HepG2 (cell line): ENCODE results near the gene OSBPL10. TPM values are rescaled to one million over a fixed set of nuclear protein-coding genes. Genes with fewer than 3 reads are reported as not detected.
A peak's percentile ranks its signal among the peaks of the same experiment; 100 is the strongest.

ENCODE experiments used
- AHDC1 ChIP-seq: sonication (generic); formaldehyde crosslinking; IDR thresholded peaks from 2 replicates; pipeline ENCODE4 v1.5.1; 2020; ENCODE audit warnings: mild to moderate bottlenecking, missing genetic modification reagents, borderline replicate concordance
- KLF9 ChIP-seq: IDR thresholded peaks from 2 replicates; pipeline ENCODE4 v1.6.1; 2016; ENCODE audit warnings: low read depth
- MAZ ChIP-seq, 2 experiments: sonication (generic) in 1 of 2; formaldehyde crosslinking in 1 of 2; IDR thresholded peaks; 2 replicates each; pipeline versions ENCODE4 v1.5.0 to v1.6.1; 2012 to 2020; ENCODE audit warnings: low read depth in 2 of 2, mild to moderate bottlenecking in 2 of 2, borderline replicate concordance in 1 of 2, improper control_type of control experiment in 1 of 2, low read length in 1 of 2, missing genetic modification reagents in 1 of 2, moderate library complexity in 1 of 2
- POLR2A ChIP-seq, 2 experiments: IDR thresholded peaks; 2 replicates each; pipeline ENCODE4 v1.6.1; 2011; ENCODE audit warnings: low read depth in 2 of 2, low read length in 2 of 2, mild to moderate bottlenecking in 1 of 2, moderate library complexity in 1 of 2; ENCODE audit not compliant: insufficient read depth in 1 of 2
- TBL1XR1 ChIP-seq: fragments of 150-350 bp; IDR thresholded peaks from 2 replicates; pipeline ENCODE4 v1.6.1; 2014; ENCODE audit warnings: borderline replicate concordance, low read length; ENCODE audit not compliant: partially characterized antibody
- TBX2 ChIP-seq: sonication (generic); formaldehyde crosslinking; IDR thresholded peaks from 2 replicates; pipeline ENCODE4 v1.5.0; 2020; ENCODE audit warnings: missing genetic modification reagents, mild to moderate bottlenecking, borderline replicate concordance
- TCF7L2 ChIP-seq: IDR thresholded peaks from 2 replicates; pipeline ENCODE4 v1.6.1; 2011; ENCODE audit warnings: mild to moderate bottlenecking, low read depth, low read length, moderate library complexity
- U2AF1 ChIP-seq: fragments of 200-400 bp; formaldehyde crosslinking; optimal IDR thresholded peaks from 2 replicates; pipeline ENCODE3; 2017; ENCODE audit warnings: mild to moderate bottlenecking, low read depth, low read length
- ZNF136 ChIP-seq: sonication (generic); formaldehyde crosslinking; IDR thresholded peaks from 2 replicates; pipeline ENCODE4 v1.8.1; 2022; ENCODE audit warnings: low read depth, mild to moderate bottlenecking, moderate library complexity, missing genetic modification reagents
- ZNF260 ChIP-seq: sonication (generic); formaldehyde crosslinking; IDR thresholded peaks from 2 replicates; pipeline ENCODE4 v1.4.0; 2020; ENCODE audit warnings: missing genetic modification reagents, low read depth, mild to moderate bottlenecking, borderline replicate concordance
- ZNF337 ChIP-seq: sonication (generic); formaldehyde crosslinking; IDR thresholded peaks from 2 replicates; pipeline ENCODE4 v1.5.1; 2020; ENCODE audit warnings: missing genetic modification reagents, low read depth, mild to moderate bottlenecking, borderline replicate concordance
- ZNF34 ChIP-seq: sonication (generic); formaldehyde crosslinking; IDR thresholded peaks from 2 replicates; pipeline ENCODE4 v1.4.0; 2020; ENCODE audit warnings: mild to moderate bottlenecking, missing genetic modification reagents, borderline replicate concordance
- ZNF430 ChIP-seq: sonication (generic); formaldehyde crosslinking; IDR thresholded peaks from 2 replicates; pipeline ENCODE4 v1.9.0; 2021; ENCODE audit warnings: mild to moderate bottlenecking, missing genetic modification reagents
- ZNF574 ChIP-seq: sonication (generic); formaldehyde crosslinking; IDR thresholded peaks from 2 replicates; pipeline ENCODE4 v1.4.0; 2020; ENCODE audit warnings: missing genetic modification reagents
- ZNF652 ChIP-seq: IDR thresholded peaks from 2 replicates; pipeline ENCODE4 v1.6.1; 2016; ENCODE audit warnings: low read depth, borderline replicate concordance
- ZNF772 ChIP-seq: sonication (generic); formaldehyde crosslinking; IDR thresholded peaks from 2 replicates; pipeline ENCODE4 v1.5.0; 2020; ENCODE audit warnings: mild to moderate bottlenecking, missing genetic modification reagents
- polyA plus RNA-seq, 8 experiments: library from polyadenylated mRNA; depleted of rRNA in 3 of 8; stranded (reverse) in 7 of 8; unstranded in 1 of 8; fragments of >200 nt; fragmentation: Illumina TruSeq in 4 of 8; extraction: Trizol in 4 of 8; gene quantifications; 2 replicates each; pipeline versions ENCODE4 v1.2.1 to v1.2.3, GENCODE V29; 2011 to 2016; ENCODE audit warnings: low read depth in 4 of 8, missing spikeins in 1 of 8, mixed read lengths in 1 of 8; ENCODE audit not compliant: insufficient read depth in 1 of 8
- total RNA-seq, 5 experiments: library from RNA; depleted of rRNA; stranded (reverse); fragments of >200 nt; fragmentation: Illumina TruSeq; extraction: Trizol; gene quantifications; 2 replicates each; pipeline ENCODE4 v1.2.3, GENCODE V29; 2016; ENCODE audit warnings: low read depth in 1 of 5
- TF ChIP-seq, protein P1 (sequence below): sonication (generic); formaldehyde crosslinking; IDR thresholded peaks from 2 replicates; pipeline ENCODE4 v1.4.0; 2020; ENCODE audit warnings: mild to moderate bottlenecking, missing genetic modification reagents
- TF ChIP-seq, protein P2 (sequence below): fragments of 450-650 bp; IDR thresholded peaks from 2 replicates; pipeline ENCODE4 v1.6.1; 2016

The OSBPL10 gene
- total and polyA plus RNA-seq, 2 of the 13 experiments (the other 11 are each of a cell fraction or from before 2014, with no cell fraction given) = 10.3 to 28.6 TPM

- no peak for TF ChIP-seq AHDC1
- TF ChIP-seq, protein P1, sequence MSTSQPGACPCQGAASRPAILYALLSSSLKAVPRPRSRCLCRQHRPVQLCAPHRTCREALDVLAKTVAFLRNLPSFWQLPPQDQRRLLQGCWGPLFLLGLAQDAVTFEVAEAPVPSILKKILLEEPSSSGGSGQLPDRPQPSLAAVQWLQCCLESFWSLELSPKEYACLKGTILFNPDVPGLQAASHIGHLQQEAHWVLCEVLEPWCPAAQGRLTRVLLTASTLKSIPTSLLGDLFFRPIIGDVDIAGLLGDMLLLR = no peak
- TF ChIP-seq ZNF136 (CRISPR knock-in tag) = no peak
- peak; percentile 40; the same call in 1 of the 2 replicates for TF ChIP-seq TBX2
- no peak for TF ChIP-seq MAZ (IDR thresholded peaks at IDR 0.05; ENCODE audit: borderline replicate concordance, low read depth, low read length)
- no peak for TF ChIP-seq MAZ (CRISPR knock-in tag; IDR thresholded peaks at IDR 0.05; ENCODE audit: low read depth)
- TF ChIP-seq KLF9 (CRISPR knock-in tag) = no peak
- 0 out of 2 replicates have a peak, but pooled peaks have one; percentile 31 for TF ChIP-seq ZNF772 (CRISPR knock-in tag)
- TF ChIP-seq ZNF337 (CRISPR knock-in tag) = no peak
- peak; percentile 91 for TF ChIP-seq ZNF652
- no peak for TF ChIP-seq ZNF34 (CRISPR knock-in tag)
- TF ChIP-seq U2AF1 = no peak
- TF ChIP-seq TBL1XR1 = no peak
- TF ChIP-seq ZNF574 (CRISPR knock-in tag) = no peak
- TF ChIP-seq TCF7L2 = no peak
- TF ChIP-seq, protein P2, sequence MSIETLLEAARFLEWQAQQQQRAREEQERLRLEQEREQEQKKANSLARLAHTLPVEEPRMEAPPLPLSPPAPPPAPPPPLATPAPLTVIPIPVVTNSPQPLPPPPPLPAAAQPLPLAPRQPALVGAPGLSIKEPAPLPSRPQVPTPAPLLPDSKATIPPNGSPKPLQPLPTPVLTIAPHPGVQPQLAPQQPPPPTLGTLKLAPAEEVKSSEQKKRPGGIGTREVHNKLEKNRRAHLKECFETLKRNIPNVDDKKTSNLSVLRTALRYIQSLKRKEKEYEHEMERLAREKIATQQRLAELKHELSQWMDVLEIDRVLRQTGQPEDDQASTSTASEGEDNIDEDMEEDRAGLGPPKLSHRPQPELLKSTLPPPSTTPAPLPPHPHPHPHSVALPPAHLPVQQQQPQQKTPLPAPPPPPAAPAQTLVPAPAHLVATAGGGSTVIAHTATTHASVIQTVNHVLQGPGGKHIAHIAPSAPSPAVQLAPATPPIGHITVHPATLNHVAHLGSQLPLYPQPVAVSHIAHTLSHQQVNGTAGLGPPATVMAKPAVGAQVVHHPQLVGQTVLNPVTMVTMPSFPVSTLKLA = no peak
- no peak for TF ChIP-seq POLR2A (IDR thresholded peaks at IDR 0.05; ENCODE audit: insufficient read depth in 1 of 2, low read depth in 2 of 2, low read length in 2 of 2)
- TF ChIP-seq ZNF260 (CRISPR knock-in tag) = no peak
- TF ChIP-seq ZNF430 (CRISPR knock-in tag) = no peak
Observed at GRCh38 chr3:31959951-31960792, 20.9 kb downstream of the OSBPL10 start (continued).
